ENCODE results near the gene TMEM91. TPM values are rescaled to one million over a fixed set of nuclear protein-coding genes. Genes with fewer than 3 reads are reported as not detected.

TMEM91 gene
- total and polyA plus RNA-seq, 9 of the 15 experiments (the other 6 are each of a cell fraction or from before 2014, with no cell fraction given), result 1.2 to 5.2 (median 2.7) TPM

DNA sequence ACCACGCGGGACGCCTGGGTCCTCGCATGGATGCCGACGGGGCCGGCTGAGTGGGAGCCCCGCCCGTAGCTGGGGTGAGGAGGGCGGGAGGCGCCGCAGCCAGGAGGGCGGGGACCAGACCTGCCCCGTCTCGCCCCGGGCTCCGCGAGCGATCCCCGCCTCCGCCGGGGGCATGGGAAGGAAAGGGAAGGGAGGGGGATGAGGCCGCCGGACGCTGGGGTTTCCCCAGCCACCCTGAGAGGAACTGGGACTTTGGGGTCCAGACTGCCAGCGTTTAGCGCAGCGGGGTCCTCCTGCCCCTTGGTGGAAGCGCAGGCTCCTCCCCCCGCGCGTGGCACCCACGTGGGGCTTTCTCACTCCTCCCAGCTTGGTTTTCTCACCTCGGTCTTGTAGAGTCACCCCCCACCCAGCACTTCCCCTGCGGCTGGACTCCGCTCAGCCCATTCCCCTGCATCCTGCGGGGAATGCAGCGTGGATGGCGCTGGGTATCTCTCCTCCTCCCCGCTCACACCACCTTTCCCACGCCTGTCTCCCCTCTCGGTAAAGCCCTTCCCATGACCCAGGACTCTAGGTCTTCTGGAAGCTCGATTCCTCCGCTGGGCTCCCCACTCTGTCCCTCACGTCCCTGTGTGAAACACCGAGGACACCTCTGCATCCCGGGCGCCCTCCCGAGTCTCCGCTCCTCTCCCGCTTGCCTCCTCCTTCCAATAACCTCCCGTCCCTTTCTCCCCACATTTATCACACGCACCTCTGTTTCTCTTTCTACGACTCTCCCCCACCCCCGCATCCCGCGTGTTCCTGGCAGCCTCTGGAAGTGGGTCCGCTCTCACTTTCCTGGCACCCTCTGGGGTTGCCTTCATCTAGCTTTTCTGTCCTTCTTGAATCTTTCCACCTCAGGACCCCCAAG lies 24.7 kb upstream of the TMEM91 start (continued):
- TF ChIP-seq MECOM (CRISPR knock-in tag; IDR thresholded peaks at IDR 0.05) (no peak), MXI1 (IDR thresholded peaks at IDR 0.05; ENCODE audit: low read depth, low read length) (no peak), KAT7 (CRISPR knock-in tag; IDR thresholded peaks at IDR 0.05; ENCODE audit: borderline replicate concordance) (peak; percentile 77; the same call in 1 of the 2 replicates), MAFK (IDR thresholded peaks at IDR 0.05; ENCODE audit: low read length) (no peak), RNF2 (IDR thresholded peaks at IDR 0.05) (no peak), NR2F6 (CRISPR knock-in tag; IDR thresholded peaks at IDR 0.05) (no peak), BDP1 (IDR thresholded peaks at IDR 0.05; ENCODE audit: insufficient read depth, insufficient read length) (no peak), ATF7 (IDR thresholded peaks at IDR 0.05) (peak; percentile 32; the same call in 1 of the 2 replicates), HNRNPL (IDR thresholded peaks at IDR 0.05; ENCODE audit: low read depth, low read length) (0 out of 2 replicates have a peak, but pooled peaks have one; percentile 34), ZNF253 (CRISPR knock-in tag; conservative IDR thresholded peaks at IDR 0.05) (no peak), SMARCE1 (IDR thresholded peaks at IDR 0.05) (no peak), MCM3 (IDR thresholded peaks at IDR 0.05) (no peak), SIN3A (IDR thresholded peaks at IDR 0.05; ENCODE audit: borderline replicate concordance in 2 of 2, control insufficient read depth in 1 of 2, low read depth in 2 of 2, low read length in 2 of 2) (peak in 1 of 2 experiments; percentile 80; a peak in 1 of 4 replicates), ZBTB5 (IDR thresholded peaks at IDR 0.05) (no peak), ZNF589 (CRISPR knock-in tag; IDR thresholded peaks at IDR 0.05; ENCODE audit: low read depth) (no peak), ZNF707 (CRISPR knock-in tag; conservative IDR thresholded peaks at IDR 0.05) (no peak), ZNF212 (CRISPR knock-in tag; IDR thresholded peaks at IDR 0.05) (no peak), WHSC1 (IDR thresholded peaks at IDR 0.05; ENCODE audit: low read length) (no peak), RAD21 (CRISPR knock-in tag; conservative IDR thresholded peaks at IDR 0.05 in 1 of 2, IDR thresholded peaks at IDR 0.05 in 1 of 2) (no peak), RBFOX2 (IDR thresholded peaks at IDR 0.05; ENCODE audit: low read depth, low read length) (peak; percentile 83), HNRNPH1 (optimal IDR thresholded peaks at IDR 0.05; ENCODE audit: low read depth, low read length) (no peak), SNAPC5 (CRISPR knock-in tag; IDR thresholded peaks at IDR 0.05) (no peak)
- TF ChIP-seq, protein P1, sequence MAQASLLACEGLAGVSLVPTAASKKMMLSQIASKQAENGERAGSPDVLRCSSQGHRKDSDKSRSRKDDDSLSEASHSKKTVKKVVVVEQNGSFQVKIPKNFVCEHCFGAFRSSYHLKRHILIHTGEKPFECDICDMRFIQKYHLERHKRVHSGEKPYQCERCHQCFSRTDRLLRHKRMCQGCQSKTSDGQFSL (CRISPR knock-in tag; IDR thresholded peaks at IDR 0.05), result peak; percentile 79; the same call in 1 of the 2 replicates
- TF ChIP-seq, protein P1 (tag; IDR thresholded peaks at IDR 0.05), result peak in 1 of 2 experiments; percentile 58; a peak in 1 of 4 replicates
- TF ChIP-seq, protein P2, sequence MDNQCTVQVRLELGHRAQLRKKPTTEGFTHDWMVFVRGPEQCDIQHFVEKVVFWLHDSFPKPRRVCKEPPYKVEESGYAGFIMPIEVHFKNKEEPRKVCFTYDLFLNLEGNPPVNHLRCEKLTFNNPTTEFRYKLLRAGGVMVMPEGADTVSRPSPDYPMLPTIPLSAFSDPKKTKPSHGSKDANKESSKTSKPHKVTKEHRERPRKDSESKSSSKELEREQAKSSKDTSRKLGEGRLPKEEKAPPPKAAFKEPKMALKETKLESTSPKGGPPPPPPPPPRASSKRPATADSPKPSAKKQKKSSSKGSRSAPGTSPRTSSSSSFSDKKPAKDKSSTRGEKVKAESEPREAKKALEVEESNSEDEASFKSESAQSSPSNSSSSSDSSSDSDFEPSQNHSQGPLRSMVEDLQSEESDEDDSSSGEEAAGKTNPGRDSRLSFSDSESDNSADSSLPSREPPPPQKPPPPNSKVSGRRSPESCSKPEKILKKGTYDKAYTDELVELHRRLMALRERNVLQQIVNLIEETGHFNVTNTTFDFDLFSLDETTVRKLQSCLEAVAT (IDR thresholded peaks at IDR 0.05), result peak in 1 of 2 experiments; percentile 53; a peak in 2 of 4 replicates

All from K562 (cell line).